GM18858 (cell line): ENCODE results near the gene TTC3.

ENCODE experiments used
- ATAC-seq: cut with Tn5 transposase; IDR thresholded peaks from one replicate; pipeline ENCODE4 v1.9.1; 2021; ENCODE audit not compliant: unreplicated experiment

Gene TTC3

GRCh38 chr21:37193006-37193405 lies 120.0 kb downstream of the TTC3 start:
- ATAC-seq = no peak

- ATAC-seq = no peak
Observed at GRCh38 chr21:37193676-37194075, 120.6 kb downstream of the TTC3 start.

- no peak for ATAC-seq
Observed at GRCh38 chr21:37195059-37195458, 122.0 kb downstream of the TTC3 start.

GRCh38 chr21:37195610-37196009 lies 122.6 kb downstream of the TTC3 start:
- no peak for ATAC-seq

- ATAC-seq = no peak
Observed at GRCh38 chr21:37196847-37197246, 123.8 kb downstream of the TTC3 start.

GRCh38 chr21:37197746-37198145 lies 124.7 kb downstream of the TTC3 start:
- ATAC-seq = no peak

GRCh38 chr21:37199057-37199924 lies 126.2 kb downstream of the TTC3 start:
- ATAC-seq = no peak

GRCh38 chr21:37200641-37201480 lies 127.8 kb downstream of the TTC3 start:
- no peak for ATAC-seq

GRCh38 chr21:37202221-37203110 lies 129.4 kb downstream of the TTC3 start:
- ATAC-seq = no peak

- no peak for ATAC-seq
Observed at GRCh38 chr21:37204580-37204979, 131.5 kb downstream of the TTC3 start.

GRCh38 chr21:37206496-37206895 lies 133.4 kb downstream of the TTC3 start:
- no peak for ATAC-seq

- peak; percentile 60 for ATAC-seq
Observed at GRCh38 chr21:37207441-37208009, 134.5 kb downstream of the TTC3 start.

- peak; percentile 38 for ATAC-seq
Observed at GRCh38 chr21:37208056-37208721, 135.1 kb downstream of the TTC3 start.

- peak; percentile 26 for ATAC-seq
Observed at GRCh38 chr21:37208741-37209225, 135.7 kb downstream of the TTC3 start.

- ATAC-seq = no peak
Observed at GRCh38 chr21:37210130-37210529, 137.1 kb downstream of the TTC3 start.

- no peak for ATAC-seq
Observed at GRCh38 chr21:37210799-37211198, 137.7 kb downstream of the TTC3 start.

- no peak for ATAC-seq
Observed at GRCh38 chr21:37214952-37215351, 141.9 kb downstream of the TTC3 start.

- ATAC-seq = no peak
Observed at GRCh38 chr21:37219761-37220432, 146.8 kb downstream of the TTC3 start.

- ATAC-seq = peak; percentile 22
Observed at GRCh38 chr21:37220433-37220980, 147.5 kb downstream of the TTC3 start.
